Measurements from ENCODE around the gene GABPB1.
A peak's percentile ranks its signal among the peaks of the same experiment; 100 is the strongest.

GABPB1 gene

DNA sequence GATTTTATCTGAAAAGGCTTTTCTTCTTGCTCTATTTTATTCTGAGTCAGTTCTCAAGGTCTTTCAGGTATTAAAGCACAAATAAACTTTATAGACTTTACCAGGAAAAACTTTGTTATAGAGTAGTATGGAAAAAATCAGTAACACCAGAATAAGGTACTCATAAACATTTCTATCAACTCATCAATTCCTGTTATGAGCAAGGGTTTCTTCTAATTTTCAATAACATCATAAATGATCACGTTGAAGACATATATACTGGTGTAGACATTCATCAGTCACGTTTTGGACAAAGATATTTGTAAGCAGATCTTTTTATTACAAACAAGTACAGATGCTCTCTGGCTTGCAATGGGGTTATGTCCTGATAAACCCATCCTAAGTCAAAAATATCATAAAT, 79.9 kb downstream of the GABPB1 start:
- no peak for DNase-seq

DNA sequence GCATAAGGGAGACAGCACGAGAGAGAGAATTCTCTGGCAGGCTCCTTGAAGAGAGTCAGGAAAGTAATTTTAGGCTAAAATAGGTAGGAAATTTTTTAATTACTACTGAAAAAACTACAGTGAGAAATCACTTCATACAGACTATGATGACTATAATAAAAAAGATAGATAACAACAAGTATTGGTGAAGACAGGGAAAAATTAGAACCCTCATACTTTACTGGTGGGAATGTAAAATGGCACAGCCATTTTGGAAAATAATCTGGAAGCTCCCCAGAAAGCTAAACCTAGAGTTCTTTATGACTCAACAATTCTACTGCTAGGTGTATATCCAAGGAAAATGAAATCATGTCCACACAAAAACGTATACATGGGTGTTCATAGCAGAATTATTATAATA, 87.4 kb downstream of the GABPB1 start:
- no peak for DNase-seq

DNA sequence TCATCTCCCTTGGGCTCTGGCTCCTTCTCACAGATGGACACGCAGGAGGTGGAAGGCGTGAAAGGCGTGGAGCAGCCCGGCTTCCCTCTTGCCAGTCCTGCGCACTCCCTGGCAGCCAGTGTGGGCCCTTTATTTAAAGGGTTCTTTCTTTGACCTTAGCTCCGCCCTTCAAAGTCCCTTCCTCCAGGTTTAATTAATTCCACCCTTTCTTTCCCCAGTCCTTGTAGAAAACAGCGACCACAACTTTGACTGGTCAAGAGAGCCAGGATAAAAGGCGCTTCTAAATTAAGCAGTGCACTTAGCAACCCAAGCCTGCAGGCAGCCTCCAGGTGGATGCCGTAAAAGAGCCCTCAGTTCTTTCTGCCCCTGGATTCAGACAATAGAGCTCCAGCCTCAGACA, 89.4 kb downstream of the GABPB1 start, which contains the start of gene HDC:
HDC (minus strand) TSS at position 107 of the 400 bp plus-strand sequence; CDS start at position 4, 103 bp downstream.
- DNase-seq: no peak

DNA sequence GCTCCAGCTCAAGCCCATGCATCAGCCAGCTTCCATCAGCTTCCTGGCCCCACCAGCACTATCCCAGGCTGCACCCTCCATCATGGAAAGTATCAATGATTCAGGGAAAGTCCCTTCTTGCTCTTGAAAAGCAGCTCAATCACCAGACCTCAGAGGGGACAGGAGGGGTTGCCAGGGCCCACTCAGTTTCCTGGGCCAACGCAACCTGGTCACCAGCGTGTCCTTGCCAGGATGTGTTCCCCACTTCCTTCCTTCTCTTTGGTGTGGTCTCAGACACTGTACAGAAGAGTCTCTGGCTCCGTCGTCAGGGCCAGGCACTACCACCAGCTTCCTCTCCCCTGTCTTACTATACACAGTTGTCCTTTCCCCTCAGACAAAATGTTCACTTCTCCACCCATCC, 92.5 kb downstream of the GABPB1 start:
- no peak for DNase-seq

DNA sequence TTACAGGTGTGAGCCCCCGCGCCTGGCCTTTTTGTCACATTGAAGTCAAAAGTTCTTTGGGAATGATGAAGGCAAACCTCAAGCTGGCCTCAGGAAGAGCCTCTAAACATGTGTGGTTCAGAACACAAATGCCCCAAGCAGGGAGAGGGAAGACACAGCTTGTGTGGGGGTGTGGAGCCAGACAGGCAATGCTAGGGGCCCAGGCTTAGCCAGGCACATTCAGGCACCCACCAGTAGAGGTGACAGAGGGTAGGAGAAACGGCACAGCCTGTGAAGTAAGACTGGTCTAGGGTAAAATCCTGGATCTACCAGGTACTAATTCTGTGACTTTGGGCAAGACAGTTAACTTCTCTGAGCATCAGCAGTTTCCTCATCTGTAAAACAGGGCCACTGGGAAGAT, 93.0 kb downstream of the GABPB1 start:
- DNase-seq: no peak

DNA sequence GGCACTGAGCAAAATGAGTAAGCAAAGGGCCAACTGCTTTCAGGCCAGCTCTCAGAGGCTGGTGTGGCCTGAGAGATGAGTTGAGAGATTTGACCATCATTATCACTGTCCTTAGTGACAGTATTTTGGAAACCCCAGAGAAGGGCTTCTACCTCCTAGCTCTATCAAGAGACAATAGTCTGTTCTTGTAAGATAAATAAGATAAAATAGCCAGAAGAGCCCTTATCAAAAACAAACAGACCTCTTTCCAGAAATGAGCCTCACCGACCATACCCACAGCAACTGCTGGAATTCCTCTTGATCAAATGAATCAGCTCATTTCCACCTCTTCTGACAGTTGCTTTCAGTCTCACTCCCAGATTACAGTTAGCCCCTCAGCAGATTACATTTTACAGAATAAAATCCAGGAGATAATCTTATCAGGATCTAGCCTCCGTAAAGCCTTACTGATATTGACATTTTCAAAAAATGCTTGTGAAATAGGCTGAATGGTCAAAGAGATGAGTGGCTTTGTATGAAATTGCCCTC, 94.0 kb downstream of the GABPB1 start:
- peak; percentile 35 for DNase-seq

DNA sequence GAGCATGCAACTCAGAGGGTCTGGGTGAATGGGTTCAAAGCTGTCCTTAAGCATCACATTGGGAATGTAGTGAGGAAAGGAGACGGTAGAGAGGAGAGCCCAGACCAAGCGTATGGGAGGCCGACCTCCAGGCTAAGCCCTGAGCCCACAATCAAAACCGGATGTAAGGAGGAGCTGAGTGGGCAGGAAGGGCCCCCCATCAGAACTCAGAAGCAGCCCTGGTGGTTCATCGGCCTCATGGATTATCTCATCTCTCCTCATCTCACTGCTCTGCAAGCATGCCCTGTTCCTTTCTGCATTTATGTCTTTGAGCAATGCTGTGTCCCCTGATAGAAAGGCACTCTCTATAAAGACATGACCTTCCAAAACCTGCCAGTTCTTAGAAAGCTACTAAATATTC, 95.7 kb downstream of the GABPB1 start:
- DNase-seq: no peak

DNA sequence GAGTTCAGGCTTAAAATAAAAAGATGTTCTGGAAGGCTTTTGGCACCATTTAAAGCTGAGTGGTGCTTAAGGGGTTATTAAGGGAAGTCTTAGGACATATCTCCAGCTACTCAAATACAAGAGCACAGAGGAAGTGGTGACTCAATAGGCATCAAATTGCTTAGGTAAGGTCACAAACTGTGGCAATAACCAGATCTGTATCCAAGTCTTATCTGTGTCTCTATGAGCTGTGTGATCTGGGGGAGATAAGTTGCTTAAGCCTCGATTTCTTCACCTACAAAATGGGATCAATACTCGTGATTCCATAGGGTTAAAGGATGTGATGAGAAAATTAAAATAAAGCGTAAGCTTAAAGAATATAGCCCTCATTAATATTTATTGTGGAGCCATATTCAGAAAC, 97.1 kb downstream of the GABPB1 start:
- peak; percentile 44 for DNase-seq

DNA sequence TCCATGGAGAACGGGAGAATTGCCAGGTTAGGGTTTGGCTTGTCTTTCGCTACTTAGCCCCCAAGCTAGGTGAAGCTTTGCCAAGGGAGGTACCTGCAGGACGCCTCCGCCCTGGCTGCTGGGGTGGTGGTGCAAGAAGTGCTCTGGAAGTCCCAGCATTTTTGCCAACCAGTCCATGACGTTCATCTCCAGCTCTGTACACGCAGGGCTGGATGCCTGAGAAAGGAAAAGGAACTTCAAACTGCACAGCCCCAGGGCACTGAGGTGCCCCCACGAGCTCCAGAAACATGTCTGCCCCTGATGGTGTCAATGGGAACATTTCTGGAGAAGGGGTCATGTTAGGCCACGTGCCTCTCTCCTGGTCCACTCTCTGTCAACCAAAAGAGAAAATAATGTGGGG, 97.7 kb downstream of the GABPB1 start:
- DNase-seq: peak; percentile 77

DNA sequence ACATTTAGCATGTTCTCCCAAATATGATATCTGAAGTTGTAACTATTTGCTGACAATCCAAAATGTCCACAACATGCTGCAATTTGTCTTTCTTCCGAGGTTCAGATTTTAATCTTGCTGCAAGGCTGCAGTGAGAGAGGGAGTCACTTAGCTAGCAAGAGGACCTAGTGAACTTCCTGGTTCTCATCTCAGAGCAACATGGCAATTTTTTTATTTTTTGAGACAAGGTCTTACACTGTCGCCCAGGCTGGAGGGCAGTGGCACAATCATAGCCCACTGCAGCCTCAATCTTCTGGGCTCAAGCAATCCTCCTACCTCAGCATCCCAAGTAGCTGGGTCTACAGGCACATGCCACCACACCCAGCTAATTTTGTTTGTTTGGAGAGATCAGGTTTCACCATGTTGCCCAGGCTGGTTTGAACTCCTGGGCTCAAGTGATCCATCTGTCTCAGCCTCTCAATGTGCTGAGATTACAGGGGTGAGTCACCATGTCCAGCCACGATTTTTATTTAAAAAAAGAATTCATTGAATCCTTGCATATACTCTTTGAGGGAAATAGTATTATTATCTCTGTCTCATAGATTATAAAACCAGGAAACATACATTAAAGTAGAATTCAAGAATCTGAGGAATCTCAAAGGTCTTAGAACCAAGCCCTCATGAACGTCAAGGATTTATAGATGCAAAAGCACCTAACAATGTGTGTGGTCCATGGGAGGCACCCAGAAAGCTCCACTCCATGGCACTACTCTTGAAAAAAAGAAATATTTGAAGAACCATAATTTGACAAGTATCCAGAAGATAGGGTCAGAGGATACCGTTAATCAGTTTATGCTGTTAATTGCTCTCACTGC, 98.6 kb downstream of the GABPB1 start:
- DNase-seq: peak; percentile 91

DNA sequence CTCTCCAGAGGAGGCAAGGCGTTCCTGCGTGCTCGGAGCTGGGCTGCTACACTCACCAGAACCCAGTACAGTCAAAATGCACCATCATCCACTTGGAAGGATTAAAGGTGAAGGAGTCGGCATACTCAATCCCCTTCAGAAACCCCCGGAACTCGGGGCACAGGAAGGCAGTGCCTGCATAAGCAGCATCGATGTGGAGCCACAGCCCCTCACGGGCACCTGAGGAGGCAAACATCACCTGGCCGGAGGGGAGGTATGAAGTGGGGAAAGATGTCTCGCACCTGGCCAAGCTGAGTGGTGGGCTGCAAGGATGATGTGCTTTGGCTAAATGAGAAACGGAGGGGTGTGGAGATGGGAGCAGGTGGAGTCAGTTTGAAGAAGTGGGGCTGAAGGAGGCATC, 102.4 kb downstream of the GABPB1 start:
- no peak for DNase-seq

DNA sequence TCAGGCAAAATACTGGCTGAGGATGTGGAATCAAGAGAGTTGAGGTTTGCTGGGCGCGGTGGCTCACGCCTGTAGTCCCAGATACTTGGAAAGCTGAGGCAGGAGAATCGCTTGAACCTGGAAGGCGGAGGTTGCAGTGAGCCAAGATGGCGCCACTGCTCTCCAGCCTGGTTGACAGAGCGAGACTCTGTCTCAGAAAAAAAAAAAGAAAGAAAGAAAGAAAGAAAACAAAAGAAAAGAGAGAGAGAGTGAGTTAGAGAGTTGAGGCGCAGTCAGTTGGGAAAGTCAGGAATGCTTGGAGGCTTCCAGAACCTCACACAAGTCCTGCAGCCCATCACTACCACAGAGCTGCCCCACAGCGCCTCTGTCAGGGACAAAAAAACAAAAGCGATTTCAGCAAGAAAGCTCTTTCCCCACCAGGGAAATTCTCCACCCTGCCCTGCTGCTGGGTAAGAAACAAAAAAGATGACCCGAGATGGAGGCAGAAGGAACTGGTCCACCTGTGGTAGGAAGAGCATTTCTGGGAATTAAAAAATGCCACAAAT, 103.3 kb downstream of the GABPB1 start:
- no peak for DNase-seq

DNA sequence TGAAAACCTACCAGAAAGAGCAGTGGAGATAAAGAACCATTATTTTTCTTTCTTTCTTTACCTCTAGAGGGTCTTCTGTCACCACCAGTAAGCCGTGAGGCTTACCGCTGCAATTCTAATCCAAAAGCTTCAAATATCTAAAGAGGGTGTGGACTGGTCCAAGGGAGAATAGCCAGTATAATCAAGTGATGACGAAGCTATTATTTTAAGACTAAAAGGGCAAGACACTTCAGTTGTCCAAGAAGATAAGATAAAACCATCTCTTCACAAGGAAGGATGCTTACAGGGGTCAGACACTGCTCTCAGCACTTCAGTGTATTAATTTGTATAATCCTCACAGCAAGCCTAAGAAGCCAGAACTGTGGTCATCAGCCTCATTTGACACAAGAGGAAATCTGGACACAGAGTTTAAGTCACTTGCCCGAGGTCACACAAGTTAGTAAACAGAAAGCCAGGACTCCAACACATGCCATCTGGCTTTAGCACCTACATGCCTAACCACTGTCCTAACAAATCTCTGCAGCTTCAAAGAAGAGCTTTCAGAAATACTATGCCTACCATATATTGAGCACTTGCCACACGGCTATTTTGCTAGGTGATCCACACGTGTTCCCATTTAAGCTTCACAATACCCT, 104.1 kb downstream of the GABPB1 start:
- DNase-seq: no peak

DNA sequence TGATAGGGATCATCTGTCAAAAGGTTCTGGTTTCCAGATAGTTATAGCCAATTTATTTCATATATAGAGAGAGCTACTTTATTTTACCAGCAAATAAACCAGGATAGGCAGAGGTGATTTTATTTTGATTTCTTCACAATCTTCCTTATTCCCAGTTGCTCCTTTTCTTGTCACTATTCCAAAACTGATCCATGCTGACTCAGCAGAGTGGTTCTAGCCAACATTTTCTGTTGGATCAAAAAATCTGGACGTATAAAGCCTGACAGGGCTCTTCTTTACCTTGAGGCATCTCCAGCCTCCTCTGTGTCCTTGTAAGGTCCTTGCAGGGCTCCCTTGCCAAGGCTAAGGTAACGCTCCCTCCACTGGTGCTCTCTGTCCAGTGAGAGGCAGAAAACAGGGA, 105.3 kb downstream of the GABPB1 start:
- DNase-seq: no peak

DNA sequence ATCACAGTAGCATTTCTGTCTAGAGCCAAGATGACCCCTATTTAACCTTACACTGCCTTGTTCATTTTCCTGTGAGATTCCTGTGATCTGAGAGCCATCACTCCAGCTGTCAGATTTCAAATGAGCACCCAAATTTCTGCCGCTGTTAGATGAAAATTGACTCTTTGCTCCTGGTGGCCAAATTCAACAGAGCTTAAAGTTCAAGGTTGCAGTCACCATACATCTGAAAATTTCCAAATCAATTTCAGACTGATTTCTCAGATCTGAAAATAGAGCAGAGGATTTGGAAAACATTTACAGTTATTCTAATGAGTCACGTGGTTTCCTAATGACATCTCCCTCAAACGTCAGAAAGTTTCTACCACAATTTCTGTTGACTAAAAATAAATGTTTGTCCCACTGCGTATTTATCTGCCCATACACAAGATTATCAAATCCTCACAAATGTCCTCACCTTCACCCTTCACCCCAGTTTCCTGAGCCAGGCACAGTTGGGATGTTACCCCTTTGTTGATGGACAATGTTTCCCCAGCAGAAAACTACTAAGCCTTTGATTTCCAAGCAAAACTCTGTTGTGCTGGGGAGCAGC, 105.9 kb downstream of the GABPB1 start:
- DNase-seq: no peak

DNA sequence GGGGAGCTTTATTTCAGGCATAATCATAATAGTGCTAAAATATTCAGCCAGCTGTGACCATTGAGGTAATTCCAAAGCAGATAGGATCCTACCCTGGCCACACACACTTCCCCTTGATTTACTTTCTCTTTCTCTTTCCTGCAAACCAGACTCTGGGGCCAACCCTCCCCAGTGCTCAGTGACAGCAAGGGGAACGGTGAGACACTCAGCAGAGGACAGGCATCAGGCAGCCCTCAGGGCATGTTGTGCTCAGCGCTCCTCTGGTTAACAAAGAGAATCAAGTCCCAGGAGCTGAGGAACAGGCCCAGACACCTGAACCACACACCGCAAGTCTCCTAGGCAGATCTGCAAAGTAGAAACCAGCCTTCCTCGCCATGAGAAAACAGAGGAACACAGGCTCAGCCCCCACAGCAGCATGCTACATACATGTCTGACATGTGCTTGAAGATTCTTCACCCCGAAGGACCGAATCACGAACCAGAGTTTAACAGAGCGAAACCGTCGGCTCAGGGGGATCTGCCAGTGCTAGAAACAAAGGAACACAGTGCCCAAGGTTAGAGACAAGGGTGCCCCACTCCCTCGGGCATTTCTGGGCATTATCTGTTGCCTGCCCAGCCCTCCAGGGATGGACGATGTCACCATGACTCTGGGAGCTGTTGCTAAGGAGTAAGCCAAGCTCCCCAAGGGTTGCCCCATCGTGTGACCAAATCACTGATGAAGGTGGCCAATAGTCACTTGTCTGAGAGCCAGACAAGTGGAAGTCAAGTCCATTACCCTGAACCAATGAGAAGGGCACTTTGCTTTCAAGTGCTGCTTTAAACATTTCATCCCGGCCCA, 107.0 kb downstream of the GABPB1 start:
- no peak for DNase-seq

DNA sequence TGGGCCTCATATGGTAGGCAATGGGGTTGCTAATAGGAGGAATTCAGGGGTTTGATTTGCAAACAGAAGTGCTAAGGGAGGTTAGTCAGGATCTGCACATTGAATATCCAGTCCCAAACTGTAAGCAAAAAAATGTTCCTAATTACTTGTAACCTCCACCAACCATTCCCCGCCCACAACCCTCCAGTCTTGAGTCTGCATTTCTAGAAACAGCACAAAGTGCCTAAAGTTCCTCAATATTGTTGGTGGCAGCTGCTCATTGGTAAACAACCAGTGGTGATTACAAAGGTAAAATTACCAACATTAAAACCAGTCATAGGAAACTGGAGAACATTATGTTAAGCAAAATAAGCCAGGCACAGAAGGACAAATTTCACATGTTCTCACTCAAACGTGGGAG, 108.4 kb downstream of the GABPB1 start:
- no peak for DNase-seq

DNA sequence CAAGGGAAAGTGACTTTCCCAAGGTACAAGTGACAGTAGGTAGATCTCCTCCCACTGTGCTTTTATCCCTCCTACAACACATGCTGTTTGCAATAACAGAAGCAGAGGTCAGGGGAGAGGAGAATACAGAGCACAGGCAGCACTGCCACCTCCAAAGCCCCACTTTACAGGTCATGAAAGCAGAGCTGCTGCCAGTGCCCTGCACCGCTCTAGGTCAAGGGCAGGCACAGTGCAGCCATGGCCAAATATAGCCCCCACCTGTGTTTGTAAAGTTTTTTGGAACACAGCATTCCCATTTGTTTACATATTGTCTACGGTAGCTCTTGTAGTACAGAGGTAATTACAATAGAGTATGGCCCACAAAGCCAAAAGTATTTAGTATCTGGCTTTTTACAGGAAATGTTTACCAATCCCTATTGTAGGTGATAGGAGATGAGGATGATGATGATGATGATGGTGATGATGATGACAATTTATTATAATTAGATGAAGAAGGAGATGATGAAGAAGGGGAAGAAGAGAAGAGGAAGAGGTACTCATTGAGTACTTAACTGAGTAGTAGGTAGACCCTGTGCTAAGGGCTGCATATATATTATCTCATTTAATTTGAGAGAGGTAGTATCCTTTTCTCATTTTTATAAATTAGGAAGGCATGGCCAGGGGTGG, 109.9 kb downstream of the GABPB1 start:
- no peak for DNase-seq

DNA sequence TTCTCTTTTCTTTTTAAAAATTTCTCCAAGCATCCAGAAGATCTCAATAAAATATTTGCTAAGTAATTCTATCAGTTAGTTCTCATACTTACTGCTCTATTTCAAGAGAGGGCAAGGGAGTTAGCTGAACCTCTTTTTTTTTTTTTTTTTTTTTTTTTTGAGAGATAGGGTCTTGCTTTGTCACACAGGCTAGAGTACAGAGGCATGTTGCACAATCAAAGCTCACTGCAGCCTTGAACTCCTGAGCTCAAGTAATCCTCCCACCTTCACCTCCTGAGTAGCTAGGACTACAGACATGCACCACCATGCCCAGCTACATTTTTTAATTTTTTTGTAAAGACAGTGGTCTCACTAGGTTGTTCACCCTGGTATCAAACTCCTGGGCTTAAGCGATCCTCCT, 110.8 kb downstream of the GABPB1 start:
- DNase-seq: no peak

DNA sequence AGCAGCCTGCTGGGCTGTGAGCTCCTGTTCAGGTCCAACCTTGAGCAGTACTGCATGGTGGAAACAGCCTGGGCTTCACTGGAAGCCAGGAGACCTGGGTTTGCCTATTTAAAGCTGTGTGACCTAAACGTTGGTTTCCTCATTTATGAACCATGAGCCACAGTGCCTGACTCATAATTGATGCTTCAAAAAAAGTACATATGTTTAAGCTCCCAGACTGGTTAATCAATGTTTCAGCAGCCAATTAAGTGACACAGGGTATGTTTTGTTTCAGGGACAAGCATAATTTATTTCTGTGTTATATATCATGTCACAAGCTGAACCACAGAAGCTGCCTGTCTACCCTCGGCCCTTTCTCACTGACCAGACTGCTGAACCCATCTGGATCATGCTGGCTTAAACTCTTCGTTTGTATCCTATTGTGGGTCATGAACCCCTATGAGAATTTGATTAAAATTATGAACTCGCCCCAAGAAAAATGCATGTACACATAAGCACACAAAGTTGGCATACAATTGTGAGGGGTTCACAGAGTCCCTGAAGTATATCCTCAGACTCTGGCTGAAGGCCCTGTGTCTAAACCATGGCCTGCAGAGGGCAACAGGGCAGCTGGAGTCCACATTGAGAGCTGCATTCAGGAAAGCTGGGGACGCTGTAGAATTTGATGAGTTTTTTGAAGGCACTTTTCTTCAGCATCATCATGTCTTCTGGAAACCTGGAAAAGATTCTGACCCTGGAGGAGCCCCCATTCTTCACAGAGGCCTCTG, 113.1 kb downstream of the GABPB1 start:
- peak; percentile 14 for DNase-seq

DNA sequence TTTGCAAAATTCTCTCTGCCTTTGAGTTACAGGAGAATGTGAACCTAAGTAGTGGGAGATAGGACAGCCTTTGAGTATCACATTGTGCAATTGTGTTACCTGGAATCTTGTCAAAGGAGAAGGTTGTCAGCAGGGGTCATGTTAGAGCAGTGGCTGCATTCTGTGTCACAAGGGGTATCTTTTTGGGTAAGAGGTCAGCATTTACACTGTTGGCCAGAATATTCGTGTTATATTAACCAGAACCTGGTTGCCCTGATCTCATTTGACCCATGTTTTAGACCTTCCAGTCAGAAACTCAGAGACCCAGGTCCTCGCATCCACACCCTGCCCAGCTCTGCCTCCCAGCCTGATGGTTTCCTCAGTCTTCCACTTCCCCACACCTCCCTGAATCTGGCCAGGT, 116.7 kb downstream of the GABPB1 start:
- DNase-seq: no peak

All from NCI-H226 (cell line).